PC-3 (cell line): ENCODE results near the gene LARP4B. TPM values are rescaled to one million over a fixed set of nuclear protein-coding genes. Genes with fewer than 3 reads are reported as not detected.

ENCODE experiments used
- ATAC-seq: fragments of 200-7000 bp; cut with Tn5 transposase; 2 replicates; pipeline ENCODE4 v1.9.1; 2020; ENCODE audit warnings: mild to moderate bottlenecking, moderate library complexity
- BruUV-seq: library from RNA; stranded (reverse); fragments of 400-500 nt; replicated peaks from 2 replicates; lab custom pipeline; 2021; lab: Mats Ljungman, UMichigan
- CTCF ChIA-PET: fragments of 300-600 bp; sonication (Branson Sonifier 250); formaldehyde crosslinking; loops from one replicate; lab custom pipeline; 2022; ENCODE audit warnings: antibody characterized with exemption; lab: Charles Lee
- POLR2A ChIA-PET: fragments of 300-600 bp; sonication (Branson Sonifier 250); formaldehyde crosslinking; loops from one replicate; lab custom pipeline; 2022; ENCODE audit warnings: antibody characterized with exemption; ENCODE audit not compliant: unreplicated experiment; lab: Charles Lee
- DNase-seq: peaks from one replicate; pipeline ENCODE4 v3.0.0-alpha.2; 2015
- H2AFZ ChIP-seq: fragments of 300-600 bp; sonication (generic); 2 replicates; pipeline ENCODE4 v1.6.0; 2016; ENCODE audit warnings: antibody characterized with exemption, low read length
- H3F3A ChIP-seq: fragments of 300-600 bp; sonication (generic); one replicate; pipeline ENCODE4 v1.6.0; 2017; ENCODE audit warnings: antibody characterized with exemption, low read length, control low read depth, mild to moderate bottlenecking; ENCODE audit not compliant: unreplicated experiment
- H3K27ac ChIP-seq: fragments of 300-600 bp; sonication (generic); 2 replicates; pipeline ENCODE4 v1.5.1; 2016; ENCODE audit warnings: mild to moderate bottlenecking, low read length
- H3K27me3 ChIP-seq: fragments of 300-600 bp; sonication (generic); 2 replicates; pipeline ENCODE4 v1.6.1; 2016; ENCODE audit warnings: low read length, mixed read lengths
- H3K36me3 ChIP-seq: fragments of 300-600 bp; sonication (generic); 2 replicates; pipeline ENCODE4 v1.6.1; 2016; ENCODE audit warnings: low read depth, mixed run types, low read length, mixed read lengths
- H3K4me1 ChIP-seq: fragments of 300-600 bp; sonication (generic); 2 replicates; pipeline ENCODE4 v1.5.1; 2016; ENCODE audit warnings: low read length; ENCODE audit not compliant: insufficient read depth
- H3K4me2 ChIP-seq: fragments of 300-600 bp; sonication (generic); 2 replicates; pipeline ENCODE4 v1.6.0; 2016; ENCODE audit warnings: low read length
- H3K4me3 ChIP-seq: fragments of 300-600 bp; sonication (generic); 2 replicates; pipeline ENCODE4 v1.5.1; 2016; ENCODE audit warnings: mild to moderate bottlenecking, low read length, mixed read lengths
- H3K79me2 ChIP-seq: fragments of 300-600 bp; sonication (generic); 2 replicates; pipeline ENCODE4 v1.6.1; 2017; ENCODE audit warnings: low read length, mixed read lengths
- H3K9ac ChIP-seq: fragments of 300-600 bp; sonication (generic); 2 replicates; pipeline ENCODE4 v1.6.0; 2016; ENCODE audit warnings: mild to moderate bottlenecking, low read length
- H3K9me2 ChIP-seq: fragments of 300-600 bp; sonication (generic); replicated peaks from 2 replicates; pipeline ENCODE4 v1.6.1; 2016; ENCODE audit warnings: mixed run types, low read length, mixed read lengths
- H3K9me3 ChIP-seq: fragments of 300-600 bp; sonication (generic); 2 replicates; pipeline ENCODE4 v1.6.1; 2016; ENCODE audit warnings: low read length, mixed read lengths
- H4K20me1 ChIP-seq: fragments of 300-600 bp; sonication (generic); 2 replicates; pipeline ENCODE4 v1.6.1; 2016; ENCODE audit warnings: low read length, mixed read lengths
- EZH2 ChIP-seq: fragments of 300-600 bp; sonication (generic); IDR thresholded peaks from one replicate; pipeline ENCODE4 v1.6.1; 2017; ENCODE audit warnings: antibody characterized with exemption, mild to moderate bottlenecking, low read length; ENCODE audit not compliant: unreplicated experiment
- EZH2phosphoT487 ChIP-seq: fragments of 300-600 bp; sonication (generic); IDR thresholded peaks from 2 replicates; pipeline ENCODE4 v1.6.1; 2018; ENCODE audit warnings: mild to moderate bottlenecking, antibody characterized with exemption, low read length, borderline replicate concordance
- intact Hi-C: fragments of 100-400 bp; cut with micrococcal nuclease; formaldehyde crosslinking; loops from 2 replicates; pipeline ENCODE4 v1.9.0; 2023
- total RNA-seq: library from RNA; depleted of rRNA; stranded (reverse); fragments of >200 nt; gene quantifications from 2 replicates; pipeline ENCODE4 v1.2.3, GENCODE V29; 2014
- TF ChIP-seq, protein P1 (sequence below): fragments of 300-600 bp; sonication (generic); conservative IDR thresholded peaks from 2 replicates; pipeline ENCODE4 v1.5.1; 2017; ENCODE audit warnings: antibody characterized with exemption, low read depth, mild to moderate bottlenecking, low read length

Gene LARP4B
- total RNA-seq, 1 experiment from 2014 or later: 33.9 TPM

DNA sequence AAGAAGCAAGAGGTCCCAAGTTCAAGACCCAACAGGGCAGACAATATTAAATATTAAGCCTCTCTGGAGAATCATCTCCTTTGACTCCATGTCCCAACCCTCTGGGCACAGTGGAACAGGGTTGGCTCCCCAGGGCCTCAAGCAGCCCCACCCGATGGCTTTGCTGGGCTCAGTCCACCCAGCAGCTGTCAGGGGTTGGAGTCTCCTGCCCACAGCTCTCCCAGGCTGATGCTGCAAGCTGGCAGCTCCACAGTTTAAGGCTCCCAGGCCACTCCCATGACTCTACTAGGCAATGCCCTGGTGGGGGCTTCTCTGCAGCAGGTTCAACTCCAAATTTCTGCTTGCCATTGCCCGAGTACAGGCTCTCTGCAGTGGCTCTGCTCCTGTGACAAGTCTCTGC, 55.1 kb downstream of the LARP4B start:
- Histone ChIP-seq H3K4me3 (no peak overlapping the region), H3K4me2 (no peak overlapping the region), H2AFZ (no peak overlapping the region), H3F3A (no peaks in the 10 kb centered on the region), H4K20me1 (no peaks in the 10 kb centered on the region), H3K36me3 (no peaks in the 10 kb centered on the region), H3K4me1 (no peaks in the 10 kb centered on the region), H3K27me3 (no peaks in the 10 kb centered on the region), H3K27ac (no peak overlapping the region), H3K9me2 (no peaks in the 10 kb centered on the region), H3K9me3 (no peaks in the 10 kb centered on the region), H3K79me2 (no peaks in the 10 kb centered on the region), H3K9ac (no peak overlapping the region)
- no peak for DNase-seq
- no peak for TF ChIP-seq EZH2
- TF ChIP-seq, protein P1, sequence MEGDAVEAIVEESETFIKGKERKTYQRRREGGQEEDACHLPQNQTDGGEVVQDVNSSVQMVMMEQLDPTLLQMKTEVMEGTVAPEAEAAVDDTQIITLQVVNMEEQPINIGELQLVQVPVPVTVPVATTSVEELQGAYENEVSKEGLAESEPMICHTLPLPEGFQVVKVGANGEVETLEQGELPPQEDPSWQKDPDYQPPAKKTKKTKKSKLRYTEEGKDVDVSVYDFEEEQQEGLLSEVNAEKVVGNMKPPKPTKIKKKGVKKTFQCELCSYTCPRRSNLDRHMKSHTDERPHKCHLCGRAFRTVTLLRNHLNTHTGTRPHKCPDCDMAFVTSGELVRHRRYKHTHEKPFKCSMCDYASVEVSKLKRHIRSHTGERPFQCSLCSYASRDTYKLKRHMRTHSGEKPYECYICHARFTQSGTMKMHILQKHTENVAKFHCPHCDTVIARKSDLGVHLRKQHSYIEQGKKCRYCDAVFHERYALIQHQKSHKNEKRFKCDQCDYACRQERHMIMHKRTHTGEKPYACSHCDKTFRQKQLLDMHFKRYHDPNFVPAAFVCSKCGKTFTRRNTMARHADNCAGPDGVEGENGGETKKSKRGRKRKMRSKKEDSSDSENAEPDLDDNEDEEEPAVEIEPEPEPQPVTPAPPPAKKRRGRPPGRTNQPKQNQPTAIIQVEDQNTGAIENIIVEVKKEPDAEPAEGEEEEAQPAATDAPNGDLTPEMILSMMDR: no peak
- no peak for TF ChIP-seq EZH2phosphoT487
- ChIA-PET POLR2A (no interaction called here), CTCF (no interaction called here)
- ATAC-seq: no peak
- intact Hi-C loops: no loop called here
- no TSS peak for BruUV-seq

DNA sequence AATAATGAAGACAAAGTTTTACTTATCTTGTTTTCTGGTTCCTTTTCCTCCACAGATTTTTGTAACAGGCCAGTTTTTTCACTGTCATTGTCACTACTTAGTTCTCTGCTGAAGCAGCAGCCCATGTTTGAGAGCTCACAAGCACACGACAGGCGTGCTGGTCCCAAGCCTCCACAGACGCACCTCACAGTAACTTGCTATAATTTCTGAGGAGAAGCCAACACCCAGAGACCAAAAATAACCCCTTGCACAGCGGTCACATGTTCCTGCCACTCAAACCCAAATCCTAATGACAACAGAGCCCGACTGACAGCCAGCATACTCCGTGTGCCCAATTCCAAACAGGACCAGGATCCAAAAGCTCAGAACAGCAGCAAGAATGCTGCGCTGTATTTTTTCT, 58.5 kb downstream of the LARP4B start:
- intact Hi-C loops: no loop called here
- ChIA-PET POLR2A (no interaction called here), CTCF (no interaction called here)
- Histone ChIP-seq H3K4me2 (no peak overlapping the region), H3K27me3 (no peaks in the 10 kb centered on the region), H4K20me1 (no peaks in the 10 kb centered on the region), H3K9me2 (no peaks in the 10 kb centered on the region), H3K9ac (no peak overlapping the region), H3K36me3 (no peaks in the 10 kb centered on the region), H3K27ac (no peak overlapping the region), H3K4me1 (no peaks in the 10 kb centered on the region), H3K4me3 (no peak overlapping the region), H3F3A (no peaks in the 10 kb centered on the region), H3K79me2 (no peaks in the 10 kb centered on the region), H3K9me3 (no peaks in the 10 kb centered on the region), H2AFZ (no peak overlapping the region)
- BruUV-seq: no TSS peak
- ATAC-seq (no peak), DNase-seq (no peak)
- TF ChIP-seq, protein P1: no peak
- TF ChIP-seq EZH2phosphoT487: no peak
- TF ChIP-seq EZH2: no peak

DNA sequence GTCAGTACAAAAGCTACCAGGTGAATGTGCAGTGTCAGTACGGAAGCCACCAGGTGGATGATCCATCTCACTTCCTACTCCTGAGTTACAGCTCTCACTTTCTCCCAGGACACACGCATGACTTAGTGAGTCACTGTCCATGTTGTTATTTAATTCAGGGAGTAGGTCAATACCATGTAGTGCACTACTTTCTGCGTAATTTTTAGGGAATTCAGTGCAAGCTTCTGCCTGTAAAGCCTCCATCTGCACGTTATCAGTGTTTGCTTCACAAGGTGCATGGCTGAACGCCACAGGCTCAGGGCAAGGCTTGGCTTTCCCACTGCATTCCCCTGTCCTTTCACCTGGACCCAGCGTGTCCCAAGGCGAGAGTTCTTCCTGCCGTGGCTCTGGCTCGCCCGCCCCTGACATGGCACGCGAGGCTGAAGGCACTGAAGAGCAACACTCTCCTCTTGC, 59.5 kb downstream of the LARP4B start:
- BruUV-seq: no TSS peak
- ATAC-seq (no peak), DNase-seq (no peak)
- Histone ChIP-seq H4K20me1 (no peaks in the 10 kb centered on the region), H3K4me3 (no peak overlapping the region), H3K9me2 (no peaks in the 10 kb centered on the region), H3K79me2 (no peaks in the 10 kb centered on the region), H3K4me1 (no peaks in the 10 kb centered on the region), H3K36me3 (no peaks in the 10 kb centered on the region), H2AFZ (no peak overlapping the region), H3K9me3 (no peaks in the 10 kb centered on the region), H3F3A (no peaks in the 10 kb centered on the region), H3K27me3 (no peaks in the 10 kb centered on the region), H3K4me2 (no peak overlapping the region), H3K9ac (no peak overlapping the region), H3K27ac (no peak overlapping the region)
- TF ChIP-seq, protein P1: no peak
- TF ChIP-seq EZH2: no peak
- TF ChIP-seq EZH2phosphoT487: no peak
- ChIA-PET POLR2A (no interaction called here), CTCF (no interaction called here)
- intact Hi-C loops: no loop called here
